ENCODE measurements around the gene DDX31.

Gene DDX31

GRCh38 chr9:132672413-132672690, 2.6 kb upstream of the DDX31 start:
- no peak for DNase-seq

GRCh38 chr9:132671620-132672412, 2.0 kb upstream of the DDX31 start:
- DNase-seq: peak in 1 of 5 experiments; percentile 18

GRCh38 chr9:132670457-132671391, 941 bp upstream of the DDX31 start, which contains the start of gene GTF3C4:
Gene GTF3C4, plus strand, starts transcription at chr9:132670464. Its CDS starts 135 bp downstream, at chr9:132670599.
- peak; percentile 9 to 80 (median 56) for DNase-seq

- DNase-seq: no peak
Measured at GRCh38 chr9:132669319-132669697, 475 bp downstream of the DDX31 start.

- DNase-seq: no peak
Measured at GRCh38 chr9:132663851-132664250, 5.9 kb downstream of the DDX31 start.

- no peak for DNase-seq
Measured at GRCh38 chr9:132663117-132663516, 6.7 kb downstream of the DDX31 start.

- DNase-seq: no peak
Measured at GRCh38 chr9:132662152-132662945, 7.4 kb downstream of the DDX31 start.

- no peak for DNase-seq
Measured at GRCh38 chr9:132656299-132656698, 13.5 kb downstream of the DDX31 start.

- peak in 1 of 5 experiments; percentile 22 for DNase-seq
Measured at GRCh38 chr9:132651259-132651658, 18.5 kb downstream of the DDX31 start.

GRCh38 chr9:132648685-132649084, 21.1 kb downstream of the DDX31 start:
- DNase-seq: no peak

GRCh38 chr9:132648283-132648682, 21.5 kb downstream of the DDX31 start:
- no peak for DNase-seq

GRCh38 chr9:132647806-132648205, 22.0 kb downstream of the DDX31 start:
- DNase-seq: no peak

GRCh38 chr9:132647355-132647754, 22.4 kb downstream of the DDX31 start:
- no peak for DNase-seq

GRCh38 chr9:132646726-132647125, 23.1 kb downstream of the DDX31 start:
- no peak for DNase-seq

- no peak for DNase-seq
Measured at GRCh38 chr9:132645711-132646110, 24.1 kb downstream of the DDX31 start.

GRCh38 chr9:132645306-132645705, 24.5 kb downstream of the DDX31 start:
- no peak for DNase-seq

GRCh38 chr9:132644251-132644650, 25.5 kb downstream of the DDX31 start:
- peak in 1 of 5 experiments; percentile 32 for DNase-seq

GRCh38 chr9:132641216-132641615, 28.6 kb downstream of the DDX31 start:
- no peak for DNase-seq

GRCh38 chr9:132639322-132639721, 30.5 kb downstream of the DDX31 start:
- no peak for DNase-seq

- DNase-seq: no peak
Measured at GRCh38 chr9:132638240-132638639, 31.5 kb downstream of the DDX31 start.

GRCh38 chr9:132637801-132638200, 32.0 kb downstream of the DDX31 start:
- DNase-seq: no peak

- DNase-seq: no peak
Measured at GRCh38 chr9:132637351-132637750, 32.4 kb downstream of the DDX31 start.

GRCh38 chr9:132634327-132634726, 35.5 kb downstream of the DDX31 start:
- DNase-seq: no peak
